Spinal cord (tissue), 10 donors: Measurements from ENCODE around the gene PTPN23. TPM values are rescaled to one million over a fixed set of nuclear protein-coding genes. Genes with fewer than 3 reads are reported as not detected.

Experiments used
- DNase-seq, 6 donors: peaks; one replicate each; pipeline versions ENCODE4 v3.0.0 to v3.0.0-alpha.2; 2013 to 2015; ENCODE audit warnings: low spot score in 6 of 6, low read depth in 4 of 6
- H3K27ac ChIP-seq: one replicate; pipeline ENCODE4 v1.5.1; 2013; ENCODE audit warnings: low read depth, low read length, control low read depth
- H3K27me3 ChIP-seq: one replicate; pipeline ENCODE4 v1.6.1; 2013; ENCODE audit warnings: low read length; ENCODE audit not compliant: control insufficient read depth, insufficient read depth
- H3K36me3 ChIP-seq: one replicate; pipeline ENCODE4 v1.6.1; 2013; ENCODE audit warnings: low read length; ENCODE audit not compliant: control insufficient read depth, insufficient read depth
- H3K4me1 ChIP-seq: one replicate; pipeline ENCODE4 v1.6.1; 2013; ENCODE audit warnings: low read length; ENCODE audit not compliant: control insufficient read depth, insufficient read depth
- H3K4me3 ChIP-seq: one replicate; pipeline ENCODE4 v1.5.1; 2013; ENCODE audit warnings: low read depth, low read length, control low read depth
- H3K9me3 ChIP-seq: one replicate; pipeline ENCODE4 v1.6.1; 2013; ENCODE audit warnings: low read length; ENCODE audit not compliant: control insufficient read depth, insufficient read depth
- WGBS: methylation state at CpG from one replicate; pipeline ENCODE4 v1.1.5; 2013; ENCODE audit warnings: missing lambda C conversion rate; ENCODE audit not compliant: insufficient coverage; 5-methylcytosine and 5-hydroxymethylcytosine counted together
- polyA plus RNA-seq, 2 donors: library from polyadenylated mRNA; unstranded; fragments of 120-200 nt; gene quantifications; one replicate each; pipeline ENCODE4 v1.2.1, GENCODE V29; 2013; ENCODE audit not compliant: insufficient read length in 2 of 2
- total RNA-seq, 2 donors: library from RNA; depleted of rRNA in 1 of 2; stranded (reverse); fragments of 120-200 nt in 1 of 2; fragments of >200 nt in 1 of 2; gene quantifications; one replicate each; pipeline versions ENCODE4 v1.2.3 to v1.2.4, GENCODE V29; 2013 to 2014
- donor health status: healthy.

The PTPN23 gene
- total and polyA plus RNA-seq, 4 donors: 13.8 to 46.7 (median 30.5) TPM

DNA sequence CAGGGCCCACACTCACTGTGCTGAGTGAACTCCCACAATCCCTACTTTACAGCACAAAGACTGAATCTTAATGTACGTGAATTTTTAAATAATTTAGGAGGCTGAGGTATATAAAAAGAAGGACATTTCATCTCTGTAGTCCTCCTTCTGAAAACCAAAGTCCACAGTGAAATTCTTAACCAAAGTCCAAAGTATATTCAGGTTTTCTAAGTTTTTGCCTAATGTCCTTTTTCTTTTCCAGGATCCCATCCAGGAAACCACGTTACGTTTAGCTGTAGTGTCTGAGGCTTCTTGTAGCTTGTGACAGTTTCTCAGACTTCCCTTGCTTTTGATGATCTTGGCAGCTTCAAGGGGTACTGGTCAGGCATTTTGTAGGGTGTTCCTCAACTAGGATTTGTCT lies 50.4 kb downstream of the PTPN23 start:
- Histone ChIP-seq H3K9me3 (no peaks in the 10 kb centered on the region), H3K4me1 (no peaks in the 10 kb centered on the region), H3K27ac (no peak overlapping the region), H3K36me3 (peaks cover 54% of the 10 kb centered on the region), H3K4me3 (no peak overlapping the region), H3K27me3 (no peaks in the 10 kb centered on the region)
- DNase-seq: no peak
- WGBS: no CpG with 5 or more reads among the region's 3 CpGs

DNA sequence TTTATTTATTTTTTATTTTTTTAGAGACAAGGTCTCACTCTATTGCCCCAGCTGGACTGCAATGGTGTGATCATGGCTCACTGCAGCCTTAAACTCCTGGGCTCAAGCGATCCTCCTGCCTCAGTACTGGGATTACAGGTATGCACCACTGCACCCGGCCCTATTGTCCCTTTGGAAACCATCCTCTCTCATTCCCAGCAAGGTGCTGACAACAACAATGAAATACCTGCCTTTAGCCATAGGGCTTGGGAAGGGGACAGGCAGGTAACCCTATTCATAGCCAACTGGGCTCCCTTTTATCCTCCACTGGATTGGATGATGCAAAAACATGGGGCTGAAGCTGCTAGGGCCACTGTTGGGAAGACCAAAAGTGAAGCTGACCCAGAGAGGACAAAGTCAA lies 51.9 kb downstream of the PTPN23 start:
- H3K36me3 ChIP-seq: peaks cover 45% of the 10 kb centered on the region
- no peaks in the 10 kb centered on the region for H3K4me1 ChIP-seq
- DNase-seq: no peak
- 94% methylated on average over 2 of the region's 2 CpGs for WGBS
- no peaks in the 10 kb centered on the region for H3K9me3 ChIP-seq
- no peaks in the 10 kb centered on the region for H3K27me3 ChIP-seq
- H3K27ac ChIP-seq: no peak overlapping the region
- no peak overlapping the region for H3K4me3 ChIP-seq

DNA sequence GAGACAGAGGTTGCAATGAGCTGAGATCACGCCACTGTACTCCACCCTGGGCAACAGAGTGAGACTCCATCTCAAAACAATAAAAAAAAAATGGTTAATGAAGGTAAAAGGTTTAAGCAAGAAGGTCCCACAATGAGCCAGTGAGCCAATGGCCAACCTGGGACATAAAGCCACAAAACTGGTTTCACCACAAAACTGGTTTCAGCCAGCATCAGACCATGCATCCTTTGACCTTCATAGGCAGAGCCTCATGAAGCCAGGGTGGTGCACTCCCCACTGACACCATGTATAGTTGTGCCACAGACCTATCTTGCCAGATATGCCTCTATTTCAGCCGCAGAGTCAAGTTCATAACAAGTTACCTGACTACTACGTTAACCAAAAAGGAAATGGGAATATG lies 53.0 kb downstream of the PTPN23 start:
- no peak overlapping the region for H3K4me3 ChIP-seq
- no peaks in the 10 kb centered on the region for H3K27me3 ChIP-seq
- H3K4me1 ChIP-seq: no peaks in the 10 kb centered on the region
- DNase-seq: no peak
- WGBS: 100% methylated on average over 2 of the region's 3 CpGs
- H3K36me3 ChIP-seq: peaks cover 40% of the 10 kb centered on the region
- no peaks in the 10 kb centered on the region for H3K9me3 ChIP-seq
- H3K27ac ChIP-seq: no peak overlapping the region

DNA sequence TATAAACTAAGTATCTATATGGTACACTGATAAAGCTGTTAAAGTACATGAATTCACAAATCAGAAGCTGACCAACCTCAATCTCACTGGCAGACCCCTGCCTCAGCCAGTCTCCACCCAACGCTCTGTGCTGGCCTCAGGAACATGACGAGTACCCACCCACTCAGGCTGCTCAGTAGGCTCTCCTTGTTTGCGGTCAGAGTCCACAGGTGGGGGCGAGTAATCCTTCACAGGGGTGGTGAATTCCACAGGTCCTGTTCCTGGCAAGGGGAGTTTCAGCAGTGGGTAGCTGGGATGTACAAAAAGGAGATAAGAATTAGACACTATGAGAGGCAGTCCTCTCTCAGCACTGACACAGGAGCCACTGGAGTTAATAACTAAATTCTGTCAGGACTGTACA lies 54.0 kb downstream of the PTPN23 start:
- 94% methylated on average over 2 of the region's 4 CpGs for WGBS
- Histone ChIP-seq H3K9me3 (no peaks in the 10 kb centered on the region), H3K27ac (no peak overlapping the region), H3K4me1 (no peaks in the 10 kb centered on the region), H3K27me3 (no peaks in the 10 kb centered on the region), H3K4me3 (no peak overlapping the region), H3K36me3 (peaks cover 49% of the 10 kb centered on the region)
- DNase-seq: no peak

DNA sequence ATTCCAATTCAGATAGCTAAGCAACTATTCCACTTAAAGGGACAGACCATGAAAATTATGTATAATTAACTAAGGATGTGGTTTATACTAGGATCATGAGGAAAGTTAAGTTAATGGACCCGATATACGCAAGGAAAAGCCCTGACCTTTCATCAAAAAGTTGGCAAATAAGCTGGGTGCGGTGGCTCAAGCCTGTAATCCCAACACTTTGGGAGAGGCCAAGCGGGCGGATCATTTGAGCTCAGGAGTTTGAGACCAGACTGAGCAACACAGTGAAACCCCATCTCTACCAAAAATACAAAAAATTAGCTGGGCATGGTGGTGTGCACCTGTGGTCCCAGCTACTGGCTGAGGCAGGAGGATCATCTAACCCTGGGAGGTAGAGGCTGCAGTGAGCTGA lies 55.4 kb downstream of the PTPN23 start:
- peaks cover 47% of the 10 kb centered on the region for H3K36me3 ChIP-seq
- H3K4me1 ChIP-seq: no peaks in the 10 kb centered on the region
- DNase-seq: no peak
- no peak overlapping the region for H3K27ac ChIP-seq
- no peaks in the 10 kb centered on the region for H3K27me3 ChIP-seq
- 97% methylated on average over 5 of the region's 5 CpGs for WGBS
- no peak overlapping the region for H3K4me3 ChIP-seq
- H3K9me3 ChIP-seq: no peaks in the 10 kb centered on the region

DNA sequence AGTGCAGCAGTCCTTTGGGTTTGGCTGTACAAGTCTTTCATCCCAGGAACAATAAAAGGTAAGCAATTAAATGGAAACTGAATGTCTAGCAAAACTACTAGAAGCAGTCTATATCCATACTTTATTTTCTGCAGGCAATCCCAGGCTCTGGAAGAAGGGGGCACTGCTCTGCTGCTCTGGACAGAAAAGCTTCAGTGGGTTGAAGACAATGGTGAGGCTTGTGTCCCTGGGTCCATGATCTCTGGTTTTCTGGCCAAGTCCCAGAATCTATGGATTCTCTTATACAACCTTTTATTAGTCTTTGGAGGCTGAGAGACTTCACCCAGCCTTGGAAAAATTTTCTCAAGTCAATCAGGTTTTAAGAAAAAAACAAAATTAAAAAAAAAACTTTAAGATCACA lies 59.3 kb downstream of the PTPN23 start:
- Histone ChIP-seq H3K4me3 (no peak overlapping the region), H3K9me3 (no peaks in the 10 kb centered on the region), H3K4me1 (no peaks in the 10 kb centered on the region), H3K36me3 (peaks cover 24% of the 10 kb centered on the region), H3K27me3 (no peaks in the 10 kb centered on the region), H3K27ac (no peak overlapping the region)
- DNase-seq: peak in 3 of 6 donors; percentile 7 to 49 (median 9)

DNA sequence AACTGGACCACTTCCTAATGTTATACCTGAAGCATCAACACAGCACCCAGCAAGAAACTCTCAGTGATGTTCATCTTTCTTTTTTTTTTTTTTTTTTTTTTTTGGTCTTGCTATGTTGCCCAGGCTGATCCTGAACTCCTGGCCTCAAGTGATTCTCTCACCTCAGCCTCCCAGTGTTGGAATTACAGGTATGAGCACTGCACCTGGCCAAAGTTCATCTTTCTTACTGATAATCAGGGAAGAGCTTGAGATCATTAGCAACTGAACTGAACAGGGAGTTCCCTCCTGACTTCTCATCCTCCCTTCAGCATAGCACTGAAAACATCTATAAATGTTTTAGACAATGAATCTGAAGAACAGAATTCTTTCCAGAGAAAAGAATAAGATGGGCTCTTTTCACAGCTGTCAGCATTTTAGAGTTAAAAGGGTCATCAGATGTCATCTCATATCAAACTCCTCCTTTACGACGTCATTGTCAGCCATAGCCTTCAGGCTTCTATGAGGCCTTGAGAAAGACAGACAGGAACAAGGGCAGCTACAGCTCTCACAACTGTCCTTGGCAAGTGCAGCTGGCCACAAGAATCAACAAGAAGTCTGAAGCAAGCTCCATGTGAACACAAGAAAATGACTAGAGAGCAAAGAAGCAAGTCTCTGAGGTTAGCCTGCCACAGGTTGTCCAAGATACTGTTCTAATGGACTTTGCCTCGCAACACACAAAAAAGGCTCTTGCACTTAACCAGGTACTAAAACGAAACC lies 61.2 kb downstream of the PTPN23 start:
- Histone ChIP-seq H3K4me3 (no peak overlapping the region), H3K27me3 (no peaks in the 10 kb centered on the region), H3K27ac (no peak overlapping the region), H3K4me1 (no peaks in the 10 kb centered on the region), H3K36me3 (peaks cover 24% of the 10 kb centered on the region), H3K9me3 (no peaks in the 10 kb centered on the region)
- WGBS: 87% methylated on average over 2 of the region's 4 CpGs
- DNase-seq: no peak

DNA sequence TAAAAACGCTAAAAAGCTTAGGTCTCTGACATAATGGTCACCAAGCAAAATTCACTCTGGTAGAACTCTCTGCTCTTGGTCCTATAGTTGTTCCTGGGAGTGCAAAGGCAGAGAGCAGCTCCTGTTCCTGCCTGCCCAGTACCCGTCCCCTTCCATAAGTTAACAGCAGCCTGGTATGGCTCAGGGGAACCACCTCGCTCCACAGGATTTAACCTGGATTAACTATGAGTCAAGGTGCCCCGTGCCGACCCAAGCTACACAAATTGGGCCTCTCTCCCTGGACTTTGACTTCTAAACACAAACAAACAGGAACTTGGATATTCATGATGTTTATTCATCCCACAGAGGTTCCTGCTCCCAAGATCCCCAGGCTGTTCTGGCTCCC lies 62.8 kb downstream of the PTPN23 start:
- 68% methylated on average over 3 of the region's 5 CpGs for WGBS

DNA sequence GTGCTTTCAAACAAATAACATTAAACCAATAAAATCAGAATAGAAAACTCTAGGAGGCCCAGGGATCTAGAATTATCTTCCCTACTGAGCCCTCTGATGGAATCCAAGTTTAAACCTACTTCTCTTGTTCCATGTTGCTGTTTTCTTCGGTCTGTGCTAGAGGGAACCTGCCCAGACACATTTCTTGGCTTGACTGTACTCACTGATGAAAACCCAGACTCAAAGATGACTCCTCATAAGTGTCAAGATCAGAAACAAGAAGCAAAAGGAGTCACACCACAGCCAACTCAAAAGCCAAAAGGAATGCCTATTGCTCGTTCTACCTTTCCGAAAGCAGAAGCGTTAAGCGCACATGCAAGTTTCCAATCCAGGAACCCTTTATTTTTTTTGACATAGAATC lies 63.3 kb downstream of the PTPN23 start:
- 91% methylated on average over 5 of the region's 5 CpGs for WGBS
- Histone ChIP-seq H3K9me3 (peaks cover 2% of the 10 kb centered on the region), H3K27me3 (no peaks in the 10 kb centered on the region), H3K4me1 (no peaks in the 10 kb centered on the region), H3K36me3 (peaks cover 15% of the 10 kb centered on the region), H3K27ac (no peak overlapping the region), H3K4me3 (no peak overlapping the region)
- DNase-seq: no peak

More for the DNA sequence above, 62.8 kb downstream of the PTPN23 start:
- peaks cover 2% of the 10 kb centered on the region for H3K9me3 ChIP-seq
- H3K4me1 ChIP-seq: no peaks in the 10 kb centered on the region
- H3K27ac ChIP-seq: peak overlapping the region; percentile 29
- H3K4me3 ChIP-seq: no peak overlapping the region
- no peak for DNase-seq
- H3K27me3 ChIP-seq: no peaks in the 10 kb centered on the region
- peaks cover 18% of the 10 kb centered on the region for H3K36me3 ChIP-seq

DNA sequence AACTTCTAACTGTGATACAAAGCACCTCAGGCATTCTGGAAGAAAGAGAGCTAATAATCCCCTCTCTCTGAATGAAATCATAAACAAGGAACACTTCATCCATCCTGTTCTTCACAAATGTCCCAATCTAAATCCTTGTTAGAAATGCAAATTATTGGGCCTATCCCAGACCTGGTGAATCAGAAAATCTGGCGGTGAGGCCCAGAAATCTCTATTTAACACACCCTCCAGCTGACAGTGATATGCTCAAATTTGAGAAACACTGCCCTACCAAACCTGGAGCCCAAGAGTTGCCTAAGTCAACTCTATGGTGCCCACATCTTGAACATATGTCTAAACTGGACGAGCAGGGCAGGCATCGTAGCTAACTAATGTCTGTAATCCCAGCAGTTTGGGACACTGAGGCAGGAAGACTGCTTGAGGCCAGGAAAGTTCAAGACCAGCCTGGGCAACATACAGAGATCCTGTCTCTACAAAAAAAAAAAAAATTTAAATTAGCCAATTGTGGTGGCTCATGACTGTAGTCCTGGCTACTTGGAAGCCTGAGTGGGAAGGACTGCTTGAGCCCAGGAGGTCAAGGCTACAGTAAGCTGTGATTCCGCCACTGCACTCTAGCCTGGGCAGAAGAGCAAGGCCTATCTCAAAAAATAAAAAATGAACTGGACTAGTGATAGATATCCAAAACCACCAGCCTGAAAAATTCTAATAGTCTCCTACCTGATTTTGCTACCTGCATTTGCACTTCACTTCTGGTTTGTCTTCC lies 71.8 kb downstream of the PTPN23 start:
- Histone ChIP-seq H3K4me3 (no peak overlapping the region), H3K27me3 (no peaks in the 10 kb centered on the region), H3K9me3 (peaks cover 2% of the 10 kb centered on the region), H3K4me1 (no peaks in the 10 kb centered on the region), H3K36me3 (no peaks in the 10 kb centered on the region), H3K27ac (no peak overlapping the region)
- no peak for DNase-seq
- WGBS: 62% methylated on average over 3 of the region's 4 CpGs
